Upper lobe of left lung (tissue), 4 donors: ENCODE measurements around the gene NDUFB11.

Experiments
- POLR2A ChIP-seq, 4 donors: fragments of 450-650 bp; IDR thresholded peaks; one replicate each; pipeline ENCODE4 v1.5.1; 2016 to 2017; ENCODE audit warnings: antibody characterized with exemption in 4 of 4, mild to moderate bottlenecking in 2 of 4
- TF ChIP-seq, protein P1 (sequence below), 6 experiments: fragments of 450-650 bp in 4 of 6; fragments of 200-600 bp in 2 of 6; sonication (generic) in 2 of 6; IDR thresholded peaks; one replicate each; pipeline ENCODE4 v1.5.1; 2016 to 2019; ENCODE audit warnings: antibody characterized with exemption in 6 of 6

DNA sequence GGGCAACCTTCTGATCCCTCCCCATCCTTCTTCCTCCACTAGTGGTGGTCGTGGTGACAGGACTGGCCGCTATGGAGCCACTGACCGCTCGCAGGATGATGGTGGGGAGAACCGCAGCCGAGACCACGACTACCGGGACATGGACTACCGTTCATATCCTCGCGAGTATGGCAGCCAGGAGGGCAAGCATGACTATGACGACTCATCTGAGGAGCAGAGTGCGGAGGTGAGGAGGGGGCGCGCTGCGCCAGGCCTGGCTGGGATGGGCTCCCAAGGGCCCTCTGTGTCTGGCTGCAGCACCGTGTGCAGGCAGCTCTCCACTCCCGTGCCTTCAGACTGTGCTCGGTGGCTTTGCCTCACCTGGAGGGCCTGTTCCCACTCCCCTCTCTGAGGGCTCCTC, 24.8 kb upstream of the NDUFB11 start:
- no peak for TF ChIP-seq POLR2A (IDR thresholded peaks at IDR 0.05)
- TF ChIP-seq, protein P1, sequence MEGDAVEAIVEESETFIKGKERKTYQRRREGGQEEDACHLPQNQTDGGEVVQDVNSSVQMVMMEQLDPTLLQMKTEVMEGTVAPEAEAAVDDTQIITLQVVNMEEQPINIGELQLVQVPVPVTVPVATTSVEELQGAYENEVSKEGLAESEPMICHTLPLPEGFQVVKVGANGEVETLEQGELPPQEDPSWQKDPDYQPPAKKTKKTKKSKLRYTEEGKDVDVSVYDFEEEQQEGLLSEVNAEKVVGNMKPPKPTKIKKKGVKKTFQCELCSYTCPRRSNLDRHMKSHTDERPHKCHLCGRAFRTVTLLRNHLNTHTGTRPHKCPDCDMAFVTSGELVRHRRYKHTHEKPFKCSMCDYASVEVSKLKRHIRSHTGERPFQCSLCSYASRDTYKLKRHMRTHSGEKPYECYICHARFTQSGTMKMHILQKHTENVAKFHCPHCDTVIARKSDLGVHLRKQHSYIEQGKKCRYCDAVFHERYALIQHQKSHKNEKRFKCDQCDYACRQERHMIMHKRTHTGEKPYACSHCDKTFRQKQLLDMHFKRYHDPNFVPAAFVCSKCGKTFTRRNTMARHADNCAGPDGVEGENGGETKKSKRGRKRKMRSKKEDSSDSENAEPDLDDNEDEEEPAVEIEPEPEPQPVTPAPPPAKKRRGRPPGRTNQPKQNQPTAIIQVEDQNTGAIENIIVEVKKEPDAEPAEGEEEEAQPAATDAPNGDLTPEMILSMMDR (IDR thresholded peaks at IDR 0.05) = no peak
